MM.1S (cell line): ENCODE results near the gene ENG.

Experiments
- EZH2phosphoT487 ChIP-seq: fragments of 300-600 bp; sonication (generic); IDR thresholded peaks from 2 replicates; pipeline ENCODE4 v1.6.1; 2018; ENCODE audit warnings: antibody characterized with exemption, low read length
- TF ChIP-seq, protein P1 (sequence below): fragments of 300-600 bp; sonication (generic); IDR thresholded peaks from 2 replicates; pipeline ENCODE4 v1.5.1; 2016; ENCODE audit warnings: antibody characterized with exemption, low read length, mixed read lengths

DNA sequence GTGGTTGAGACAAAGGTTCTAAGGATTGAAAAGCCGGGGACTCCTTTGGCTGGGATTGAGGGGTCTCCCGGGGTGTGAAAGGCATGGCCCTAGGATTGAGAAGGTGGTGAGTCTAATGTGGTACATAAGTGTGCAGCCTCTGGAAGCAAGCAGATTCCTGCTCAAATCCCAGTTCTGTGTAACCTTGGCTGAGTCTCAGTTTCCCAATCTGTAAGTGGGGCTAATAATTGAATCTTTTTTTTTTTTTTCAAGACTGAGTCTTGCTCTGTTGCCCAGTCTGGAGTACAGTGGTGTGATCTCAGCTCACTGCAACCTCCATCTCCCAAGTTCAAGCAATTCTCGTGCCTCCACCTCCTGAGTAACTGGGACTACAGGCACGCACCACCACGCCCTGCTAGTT is 81.9 kb downstream of the ENG start:
- TF ChIP-seq EZH2phosphoT487 = no peak
- TF ChIP-seq, protein P1, sequence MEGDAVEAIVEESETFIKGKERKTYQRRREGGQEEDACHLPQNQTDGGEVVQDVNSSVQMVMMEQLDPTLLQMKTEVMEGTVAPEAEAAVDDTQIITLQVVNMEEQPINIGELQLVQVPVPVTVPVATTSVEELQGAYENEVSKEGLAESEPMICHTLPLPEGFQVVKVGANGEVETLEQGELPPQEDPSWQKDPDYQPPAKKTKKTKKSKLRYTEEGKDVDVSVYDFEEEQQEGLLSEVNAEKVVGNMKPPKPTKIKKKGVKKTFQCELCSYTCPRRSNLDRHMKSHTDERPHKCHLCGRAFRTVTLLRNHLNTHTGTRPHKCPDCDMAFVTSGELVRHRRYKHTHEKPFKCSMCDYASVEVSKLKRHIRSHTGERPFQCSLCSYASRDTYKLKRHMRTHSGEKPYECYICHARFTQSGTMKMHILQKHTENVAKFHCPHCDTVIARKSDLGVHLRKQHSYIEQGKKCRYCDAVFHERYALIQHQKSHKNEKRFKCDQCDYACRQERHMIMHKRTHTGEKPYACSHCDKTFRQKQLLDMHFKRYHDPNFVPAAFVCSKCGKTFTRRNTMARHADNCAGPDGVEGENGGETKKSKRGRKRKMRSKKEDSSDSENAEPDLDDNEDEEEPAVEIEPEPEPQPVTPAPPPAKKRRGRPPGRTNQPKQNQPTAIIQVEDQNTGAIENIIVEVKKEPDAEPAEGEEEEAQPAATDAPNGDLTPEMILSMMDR = no peak
